GM12801 (cell line): ENCODE results near the gene ALG5.

Experiments
- CTCF ChIP-seq: IDR thresholded peaks from one replicate; pipeline ENCODE4 v1.5.1; 2011; ENCODE audit warnings: control low read depth; ENCODE audit not compliant: insufficient read length; ENCODE audit errors: extremely low read depth

The ALG5 gene

GRCh38 chr13:36999054-36999714, at the start of gene ALG5:
TSS of gene ALG5 (minus strand) at chr13:36999340. CDS start at chr13:36999300, 40 bp downstream.
- no peak for TF ChIP-seq CTCF

GRCh38 chr13:37047846-37048245, 48.7 kb upstream of the ALG5 start:
- TF ChIP-seq CTCF: no peak

GRCh38 chr13:37047032-37047431, 47.9 kb upstream of the ALG5 start:
- TF ChIP-seq CTCF: no peak

GRCh38 chr13:37046062-37046461, 46.9 kb upstream of the ALG5 start:
- no peak for TF ChIP-seq CTCF

GRCh38 chr13:37040789-37041188, 41.6 kb upstream of the ALG5 start:
- no peak for TF ChIP-seq CTCF

GRCh38 chr13:37039896-37040295, 40.8 kb upstream of the ALG5 start:
- TF ChIP-seq CTCF: no peak

- TF ChIP-seq CTCF: no peak
These were observed 38.1 kb upstream of the ALG5 start for GRCh38 chr13:37037241-37037640.

- no peak for TF ChIP-seq CTCF
These were observed 30.5 kb upstream of the ALG5 start for GRCh38 chr13:37029617-37030016.
